ENCODE measurements around the gene CPSF4L.

DNA sequence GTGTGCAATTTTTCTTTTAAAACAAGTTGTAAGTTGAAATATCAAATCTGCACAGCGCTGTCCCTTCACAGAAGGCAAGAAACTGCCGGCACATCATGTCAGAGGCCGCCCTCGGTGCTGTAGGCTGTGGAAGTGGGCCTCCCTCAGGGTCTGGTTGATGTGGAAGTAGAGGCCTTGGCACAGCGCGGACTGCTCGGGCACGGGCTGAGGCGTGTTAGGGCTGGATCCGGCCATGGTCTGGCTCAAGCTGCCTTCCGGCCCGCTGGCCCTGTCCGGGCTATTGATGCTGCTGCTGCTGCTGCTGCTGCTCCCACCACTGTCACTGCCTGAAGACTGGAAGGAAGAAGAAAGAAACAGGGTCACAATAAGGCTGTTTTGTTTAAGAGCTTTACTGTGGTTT is 52.2 kb downstream of the CPSF4L start:
- TF ChIP-seq, protein P1, sequence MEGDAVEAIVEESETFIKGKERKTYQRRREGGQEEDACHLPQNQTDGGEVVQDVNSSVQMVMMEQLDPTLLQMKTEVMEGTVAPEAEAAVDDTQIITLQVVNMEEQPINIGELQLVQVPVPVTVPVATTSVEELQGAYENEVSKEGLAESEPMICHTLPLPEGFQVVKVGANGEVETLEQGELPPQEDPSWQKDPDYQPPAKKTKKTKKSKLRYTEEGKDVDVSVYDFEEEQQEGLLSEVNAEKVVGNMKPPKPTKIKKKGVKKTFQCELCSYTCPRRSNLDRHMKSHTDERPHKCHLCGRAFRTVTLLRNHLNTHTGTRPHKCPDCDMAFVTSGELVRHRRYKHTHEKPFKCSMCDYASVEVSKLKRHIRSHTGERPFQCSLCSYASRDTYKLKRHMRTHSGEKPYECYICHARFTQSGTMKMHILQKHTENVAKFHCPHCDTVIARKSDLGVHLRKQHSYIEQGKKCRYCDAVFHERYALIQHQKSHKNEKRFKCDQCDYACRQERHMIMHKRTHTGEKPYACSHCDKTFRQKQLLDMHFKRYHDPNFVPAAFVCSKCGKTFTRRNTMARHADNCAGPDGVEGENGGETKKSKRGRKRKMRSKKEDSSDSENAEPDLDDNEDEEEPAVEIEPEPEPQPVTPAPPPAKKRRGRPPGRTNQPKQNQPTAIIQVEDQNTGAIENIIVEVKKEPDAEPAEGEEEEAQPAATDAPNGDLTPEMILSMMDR (IDR thresholded peaks at IDR 0.05; ENCODE audit: low read length), result no peak
- TF ChIP-seq EZH2 (optimal IDR thresholded peaks at IDR 0.05; ENCODE audit: low read depth, low read length), result no peak

All from MM.1S (cell line).